Erythroblast (primary cell): ENCODE data around the gene ZCWPW1.
"Not testable (repeated sequence)": the region's sequence is repeated elsewhere in the genome, so short reads cannot be mapped to it uniquely, and the experiment has no call there.

Experiments
- GATA1 ChIP-seq: IDR thresholded peaks from 2 replicates; pipeline ENCODE4 v1.6.1; 2011; ENCODE audit warnings: low read depth, mild to moderate bottlenecking, control low read depth, low read length, moderate library complexity
- POLR2A ChIP-seq: IDR thresholded peaks from 2 replicates; pipeline ENCODE4 v1.6.1; 2011; ENCODE audit warnings: mild to moderate bottlenecking, low read length

DNA sequence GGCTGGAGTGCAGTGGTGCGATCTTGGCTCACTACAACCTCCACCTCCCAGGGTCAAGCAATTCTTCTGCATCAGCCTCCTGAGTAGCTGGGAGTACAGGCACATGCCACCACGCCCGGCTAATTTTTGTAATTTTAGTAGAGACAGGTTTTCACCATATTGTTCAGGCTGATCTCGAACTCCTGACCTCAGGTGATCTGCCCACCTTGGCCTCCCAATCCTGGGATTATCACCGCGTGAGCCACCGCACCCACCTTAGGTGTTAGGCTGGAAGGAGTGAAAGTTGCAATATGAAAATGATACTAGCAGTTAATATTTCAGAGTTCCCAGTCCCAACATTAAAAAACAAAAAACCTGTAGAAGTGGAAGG lies 62.5 kb downstream of the ZCWPW1 start:
- not testable (repeated sequence) for TF ChIP-seq POLR2A, GATA1
